HG03039 (cell line): Measurements from ENCODE around the gene EIF1AX.
"Not testable (repeated sequence)": the region's sequence is repeated elsewhere in the genome, so short reads cannot be mapped to it uniquely, and the experiment has no call there.

Experiments used
- ATAC-seq: cut with Tn5 transposase; IDR thresholded peaks from one replicate; pipeline ENCODE4 v1.9.1; 2021; ENCODE audit warnings: mild to moderate bottlenecking, moderate library complexity; ENCODE audit not compliant: unreplicated experiment

The EIF1AX gene

DNA sequence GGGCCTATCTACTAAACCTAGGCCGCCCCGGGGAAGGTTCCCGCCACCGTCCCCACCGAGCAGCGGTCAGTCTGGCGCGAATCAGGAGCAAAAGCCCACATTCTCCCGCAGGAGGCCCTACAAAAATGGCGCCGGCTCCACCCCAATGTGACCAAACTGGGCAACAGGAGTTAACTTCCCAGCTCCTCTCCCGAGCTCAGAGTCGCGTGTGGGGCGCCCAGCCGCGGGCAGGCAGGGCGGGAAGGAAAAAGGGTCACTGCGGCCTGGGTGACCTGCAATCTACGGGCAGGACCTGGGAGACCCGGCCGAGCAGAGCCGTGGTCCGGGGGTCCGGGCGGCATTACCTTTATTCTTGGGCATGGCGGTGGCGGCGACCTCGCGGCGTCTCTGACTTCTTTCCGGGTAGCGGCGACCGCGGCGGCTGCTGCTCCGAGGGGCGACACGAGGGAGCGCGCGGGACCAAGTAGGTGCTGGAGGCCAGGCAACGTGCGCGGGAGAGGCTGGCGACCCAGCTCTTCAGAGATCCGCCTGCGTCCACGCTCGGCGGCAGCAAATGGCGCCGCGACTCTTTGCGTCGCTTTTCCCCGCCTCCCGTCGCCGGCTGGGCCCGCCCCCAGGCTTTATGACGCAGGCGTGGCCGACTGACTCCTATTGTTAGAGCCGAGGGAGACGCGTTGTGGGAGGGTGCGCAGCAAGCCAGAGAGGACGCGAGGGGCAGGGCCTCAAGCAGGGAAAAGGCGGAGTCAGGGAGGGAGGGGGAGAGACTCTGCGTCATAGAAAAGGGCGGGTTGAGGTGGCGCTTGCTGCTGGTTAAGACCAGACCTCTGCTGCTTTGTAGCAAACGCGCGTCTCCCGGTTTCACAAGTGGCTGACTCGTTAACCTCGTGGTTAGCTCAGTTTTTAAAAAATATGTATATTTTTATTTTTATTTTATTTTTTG is at the start of gene EIF1AX:
Gene EIF1AX, minus strand, starts transcription at position 558 of the 940 bp plus-strand sequence. Its CDS starts 198 bp downstream, at position 360.
- peak; percentile 98 for ATAC-seq

GRCh38 chrX:20189171-20189570 is 47.5 kb upstream of the EIF1AX start:
- no peak for ATAC-seq

- ATAC-seq: no peak
These were observed 40.1 kb upstream of the EIF1AX start for GRCh38 chrX:20181598-20182329.

DNA sequence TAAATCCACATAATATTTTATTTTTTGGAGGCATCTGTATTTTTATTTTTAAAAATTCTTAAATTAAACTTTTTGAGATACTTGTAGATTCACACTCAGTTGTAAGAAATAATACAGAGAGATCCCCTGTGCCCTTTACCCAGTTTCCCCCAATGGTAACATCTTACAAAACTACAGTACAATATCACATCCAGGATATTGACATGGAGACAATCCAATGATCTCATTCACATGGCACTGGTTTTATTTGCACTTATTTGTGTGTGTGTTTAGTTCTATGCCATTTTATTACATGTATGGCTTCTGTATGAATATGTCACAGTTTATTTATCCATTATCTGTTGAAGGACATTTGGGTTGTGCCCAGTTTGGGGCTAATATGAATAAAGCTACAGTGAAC is 35.5 kb upstream of the EIF1AX start:
- no peak for ATAC-seq

GRCh38 chrX:20173856-20174255 is 32.2 kb upstream of the EIF1AX start:
- no peak for ATAC-seq

DNA sequence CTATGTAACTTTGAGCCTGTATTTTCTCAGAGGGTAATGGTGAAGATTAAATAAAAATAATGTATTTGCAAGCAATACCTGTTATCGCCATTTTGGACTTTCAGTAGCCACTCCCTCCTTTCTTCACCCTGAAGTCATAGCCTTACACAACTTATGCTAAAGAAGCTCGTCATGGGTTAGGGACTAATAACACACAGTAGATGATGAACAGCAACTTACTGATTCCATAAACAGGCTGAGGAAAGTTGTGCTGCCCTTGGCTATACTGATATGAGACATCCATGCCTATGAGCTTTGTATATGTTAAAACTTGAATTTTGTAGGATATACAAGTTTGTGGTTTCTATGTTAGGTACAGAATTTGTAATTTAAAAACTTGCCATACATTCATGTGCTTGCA is 31.7 kb upstream of the EIF1AX start:
- ATAC-seq: no peak

DNA sequence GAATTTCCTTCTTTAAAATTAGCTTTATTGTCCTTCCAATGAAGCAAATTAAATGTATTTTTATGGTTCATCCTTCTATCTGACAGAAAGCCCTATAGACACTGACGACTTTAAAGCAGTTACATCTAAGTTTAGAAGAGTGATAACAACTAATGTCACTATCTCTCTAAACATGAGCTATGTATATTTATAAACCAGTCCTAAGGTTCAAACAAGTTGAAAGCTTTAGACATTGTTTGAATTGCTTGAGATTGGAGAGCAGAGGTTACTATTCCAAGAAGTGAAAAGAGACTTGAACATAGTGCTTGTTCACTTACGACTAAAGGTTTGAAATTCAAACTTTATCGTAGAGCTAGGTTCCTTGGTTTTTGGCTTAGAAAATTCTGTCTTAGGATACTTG is 30.2 kb upstream of the EIF1AX start:
- no peak for ATAC-seq

DNA sequence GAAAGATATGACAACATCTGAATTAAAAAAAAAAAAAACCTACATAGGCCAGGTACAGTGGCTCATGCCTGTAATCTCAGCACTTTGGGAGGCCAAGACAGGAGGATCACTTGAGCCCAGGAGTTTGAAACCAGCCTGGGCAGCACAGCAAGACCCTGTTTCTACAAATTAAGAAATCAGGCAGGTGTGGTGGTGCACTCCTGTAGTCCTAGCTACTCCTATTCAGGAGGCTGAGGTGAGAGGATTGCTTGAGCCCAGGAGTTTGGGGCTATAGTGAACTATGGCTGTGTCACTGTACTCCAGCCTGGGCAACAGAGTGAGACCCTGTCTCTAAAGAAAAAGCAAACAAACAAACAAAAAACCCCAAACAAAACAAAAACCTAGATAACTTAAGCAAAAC is 20.9 kb upstream of the EIF1AX start:
- ATAC-seq: not testable (repeated sequence)

DNA sequence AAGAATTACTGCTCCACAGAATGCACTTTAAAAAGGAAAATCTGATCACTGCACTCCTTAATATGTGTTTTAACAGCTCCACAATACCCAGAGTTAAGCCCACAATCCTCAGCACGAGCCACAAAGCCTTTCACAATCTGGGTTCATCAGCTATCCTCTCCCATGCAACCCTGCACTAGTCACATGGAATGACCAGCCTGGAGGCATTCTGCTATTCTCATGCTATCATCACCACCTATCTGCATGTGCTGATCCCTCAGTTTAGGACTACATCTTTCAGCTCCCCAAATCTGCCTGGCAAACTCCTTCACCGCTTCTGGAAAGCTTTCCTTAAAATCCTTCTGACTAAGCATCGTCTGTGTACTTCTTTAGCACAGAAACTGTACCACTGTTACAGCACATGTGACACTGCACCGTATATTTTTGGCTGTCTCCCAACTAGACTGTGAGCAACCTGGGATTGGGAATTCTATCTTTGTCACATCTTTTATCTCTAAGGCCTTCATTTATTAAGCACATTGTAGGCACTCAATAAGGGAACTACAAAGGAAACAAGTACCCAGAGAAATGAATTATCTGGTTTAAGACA is 18.3 kb upstream of the EIF1AX start:
- ATAC-seq: no peak

GRCh38 chrX:20151689-20152088 is 10.1 kb upstream of the EIF1AX start:
- ATAC-seq: no peak

- ATAC-seq: no peak
These were observed 7.7 kb upstream of the EIF1AX start for GRCh38 chrX:20149326-20149725.

DNA sequence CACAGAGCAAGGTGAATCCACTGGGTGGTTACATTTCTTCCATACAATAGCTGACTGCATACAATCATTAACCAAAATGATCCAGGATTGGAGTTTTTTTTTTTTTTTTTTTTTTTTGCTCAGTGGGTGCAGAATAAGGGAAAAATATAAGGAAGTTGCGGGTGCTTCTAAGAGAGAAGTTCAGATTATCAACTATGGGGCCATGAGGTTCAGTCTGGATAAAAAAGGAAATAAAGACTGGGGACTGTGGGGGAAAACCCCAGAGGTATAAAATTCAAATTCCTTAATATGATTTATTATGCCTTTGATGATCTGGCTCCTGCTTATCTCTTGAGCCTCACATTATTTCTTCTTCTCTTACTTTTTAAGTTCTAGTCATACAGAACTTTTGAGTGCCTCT is 5.9 kb upstream of the EIF1AX start:
- no peak for ATAC-seq

GRCh38 chrX:20144491-20144890 is 2.9 kb upstream of the EIF1AX start:
- ATAC-seq: no peak

DNA sequence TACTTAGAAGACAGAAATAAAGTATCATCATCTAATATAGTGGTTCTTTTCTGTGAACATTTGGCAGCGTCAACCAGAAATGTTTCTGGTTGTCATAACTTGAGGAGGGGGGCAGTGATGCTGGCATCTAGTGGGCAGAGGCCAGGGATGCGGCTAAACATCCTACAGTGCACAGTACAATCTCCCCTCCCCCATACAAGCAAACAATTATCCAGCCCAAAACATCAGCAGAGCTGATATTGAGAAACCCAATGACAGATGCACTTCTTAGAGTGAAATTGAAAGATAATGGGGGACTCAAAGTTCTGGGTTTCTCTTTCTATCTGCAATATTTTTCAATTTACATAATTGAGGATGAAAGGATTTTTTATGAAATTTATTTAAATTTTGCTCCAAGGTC is 1.9 kb upstream of the EIF1AX start:
- ATAC-seq: no peak

- ATAC-seq: no peak
These were observed 1.5 kb upstream of the EIF1AX start for GRCh38 chrX:20143111-20143510.

GRCh38 chrX:20140420-20140819 is 1.2 kb downstream of the EIF1AX start:
- no peak for ATAC-seq

GRCh38 chrX:20139966-20140365 is 1.7 kb downstream of the EIF1AX start:
- no peak for ATAC-seq

- no peak for ATAC-seq
These were observed 5.7 kb downstream of the EIF1AX start for GRCh38 chrX:20135944-20136343.

DNA sequence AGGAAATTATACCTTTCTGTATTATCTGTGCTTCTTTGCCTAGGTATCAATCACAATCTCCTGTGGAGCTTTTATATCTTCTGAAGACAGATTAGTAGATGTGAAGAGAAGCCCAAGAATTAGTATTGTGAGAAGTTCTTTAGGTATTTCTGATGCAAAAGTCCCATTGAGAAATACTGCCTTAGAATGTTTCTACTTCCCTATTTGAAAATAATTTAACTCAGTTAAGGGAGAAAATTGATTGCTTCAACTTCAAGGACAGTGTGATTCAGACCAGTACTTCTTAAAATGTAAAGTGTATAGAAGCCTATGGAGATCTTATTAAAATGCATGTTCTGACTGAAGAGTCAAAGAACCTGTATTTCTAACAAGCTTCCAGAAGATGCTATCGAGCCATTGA is 9.0 kb downstream of the EIF1AX start:
- no peak for ATAC-seq

DNA sequence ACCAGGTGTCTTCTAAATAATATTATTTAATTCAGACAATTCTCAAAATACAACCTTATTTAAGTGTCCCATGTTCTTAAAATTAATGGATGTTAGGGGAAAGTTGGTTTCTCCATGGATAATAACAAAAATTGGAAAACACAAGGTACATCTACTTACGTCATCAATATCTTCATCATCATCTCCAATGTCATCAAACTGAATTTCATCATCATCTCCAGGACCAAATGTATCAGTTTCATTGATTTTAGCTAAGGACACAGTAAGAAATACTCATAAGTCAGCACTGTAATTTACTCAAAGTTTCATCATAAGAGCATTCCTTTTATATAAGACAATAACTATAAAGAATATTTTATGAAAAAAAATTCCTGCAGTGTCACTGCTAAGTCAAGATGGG is 11.3 kb downstream of the EIF1AX start:
- ATAC-seq: no peak

DNA sequence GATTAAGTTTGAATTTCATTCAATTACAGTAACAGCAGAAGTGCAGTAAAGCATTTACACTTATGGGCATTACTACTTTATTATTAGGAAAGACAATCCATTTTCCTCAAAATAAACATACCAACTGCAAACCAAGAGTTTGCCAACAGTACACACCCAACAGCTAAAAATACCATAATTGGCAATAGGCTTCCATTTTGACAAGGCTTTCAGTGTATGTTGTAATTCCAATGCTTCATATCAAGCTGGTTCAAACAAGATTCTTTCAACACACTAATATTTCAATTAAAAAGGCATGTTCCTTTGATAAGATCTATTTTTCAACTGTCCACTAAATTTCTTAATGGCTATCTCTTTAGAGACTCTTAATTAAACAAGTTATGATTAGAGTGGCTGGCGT is 12.1 kb downstream of the EIF1AX start:
- ATAC-seq: no peak

DNA sequence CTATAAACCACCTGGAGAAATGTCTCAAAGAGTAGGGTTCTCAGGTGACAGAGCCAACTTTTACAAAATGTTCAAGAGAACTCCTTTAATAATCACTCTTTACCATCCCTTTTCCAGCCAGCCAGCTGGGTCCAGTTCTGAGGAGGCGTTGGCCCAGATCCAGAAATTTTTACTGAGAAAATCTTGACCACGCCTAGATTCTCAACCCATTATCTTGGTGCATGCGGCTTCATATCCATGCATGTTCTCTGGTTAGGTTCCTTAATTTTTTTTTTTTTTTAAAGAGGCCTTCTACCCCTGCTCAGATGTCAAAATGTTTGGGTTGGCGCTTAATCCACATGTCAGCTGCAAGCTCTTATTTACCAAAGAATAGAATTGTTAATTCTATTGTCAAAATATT is 13.0 kb downstream of the EIF1AX start:
- ATAC-seq: no peak
